ENCODE results near the gene FAM234B. TPM values are rescaled to one million over a fixed set of nuclear protein-coding genes. Genes with fewer than 3 reads are reported as not detected.
A peak's percentile ranks its signal among the peaks of the same experiment; 100 is the strongest.

FAM234B gene
- total and polyA plus RNA-seq, 11 donors: 1.2 to 3.5 (median 2.5) TPM

DNA sequence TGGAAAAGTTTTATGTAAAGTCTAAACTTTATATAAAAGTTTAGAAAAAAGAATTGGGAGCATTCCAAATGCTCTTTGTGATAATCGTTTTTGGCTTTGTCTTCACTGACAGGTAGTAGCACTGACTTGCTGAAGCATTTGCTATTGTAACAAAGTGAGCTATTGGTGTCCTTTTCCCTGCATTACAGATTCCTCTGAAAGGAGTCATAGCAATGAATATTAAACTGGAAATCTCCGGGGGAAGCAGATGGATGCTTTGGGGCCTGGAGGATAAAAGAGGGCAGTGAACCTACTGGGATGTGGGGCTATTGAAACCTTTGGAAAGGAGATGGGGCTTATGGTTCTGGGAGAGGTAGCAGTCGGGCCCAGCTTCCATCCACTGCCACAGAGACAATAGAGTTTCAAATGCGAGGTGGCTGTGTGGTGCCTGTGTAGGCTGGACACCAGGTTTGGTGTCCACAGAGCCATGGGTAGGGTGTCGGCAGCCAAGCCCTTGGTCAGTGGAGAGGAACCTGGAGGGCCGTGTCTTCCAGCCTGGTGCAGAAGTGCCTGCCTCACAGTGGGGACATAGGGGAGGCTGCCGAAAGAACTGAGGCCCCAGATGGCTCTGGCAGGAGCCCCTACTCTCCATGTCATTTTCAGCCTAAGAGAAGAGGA lies 49.1 kb downstream of the FAM234B start:
- no peak for DNase-seq

DNA sequence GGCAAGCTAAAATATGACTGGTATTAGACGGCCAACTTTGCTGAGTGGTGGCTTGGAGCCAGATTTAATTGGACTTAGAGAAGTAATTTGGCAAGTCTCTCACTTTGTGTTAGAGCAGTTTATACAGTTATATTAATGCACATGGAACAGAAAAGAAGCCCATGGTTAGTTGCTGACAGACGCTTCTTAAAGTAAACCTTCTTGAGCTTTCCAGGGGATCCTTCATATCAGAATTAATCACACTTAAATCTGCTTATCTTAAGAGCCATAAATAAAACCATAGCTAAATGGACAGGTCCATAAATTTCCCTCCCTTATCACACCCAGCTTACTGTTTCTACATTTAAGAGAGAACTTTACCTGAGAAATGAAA lies 49.7 kb downstream of the FAM234B start:
- no peak for ATAC-seq
- no peaks in the 10 kb centered on the region for H3K36me3 ChIP-seq
- no peak overlapping the region for H3K4me3 ChIP-seq
- no peaks in the 10 kb centered on the region for H3K27me3 ChIP-seq
- H3K27ac ChIP-seq: peak overlapping the region in 1 of 12 donors; percentile 23
- intact Hi-C loops (cut with DNase I): loop anchor here in 3 of 10 donors (2.0 to 10.0 kb wide), 3 partner anchors 49 to 179 kb away; partner anchors contain the start of genes FAM234B (in 1 of the 3) and HEBP1 (in 1 of the 3)
- DNase-seq: no peak
- peaks cover 0 to 40% (median 12%) of the 10 kb centered on the region in 12 donors for H3K4me1 ChIP-seq
- 50 to 61% (median 52%) methylated on average over 2 of the region's 2 CpGs for WGBS, 4 donors
- no peaks in the 10 kb centered on the region for H3K9me3 ChIP-seq
- TF ChIP-seq, protein P1, sequence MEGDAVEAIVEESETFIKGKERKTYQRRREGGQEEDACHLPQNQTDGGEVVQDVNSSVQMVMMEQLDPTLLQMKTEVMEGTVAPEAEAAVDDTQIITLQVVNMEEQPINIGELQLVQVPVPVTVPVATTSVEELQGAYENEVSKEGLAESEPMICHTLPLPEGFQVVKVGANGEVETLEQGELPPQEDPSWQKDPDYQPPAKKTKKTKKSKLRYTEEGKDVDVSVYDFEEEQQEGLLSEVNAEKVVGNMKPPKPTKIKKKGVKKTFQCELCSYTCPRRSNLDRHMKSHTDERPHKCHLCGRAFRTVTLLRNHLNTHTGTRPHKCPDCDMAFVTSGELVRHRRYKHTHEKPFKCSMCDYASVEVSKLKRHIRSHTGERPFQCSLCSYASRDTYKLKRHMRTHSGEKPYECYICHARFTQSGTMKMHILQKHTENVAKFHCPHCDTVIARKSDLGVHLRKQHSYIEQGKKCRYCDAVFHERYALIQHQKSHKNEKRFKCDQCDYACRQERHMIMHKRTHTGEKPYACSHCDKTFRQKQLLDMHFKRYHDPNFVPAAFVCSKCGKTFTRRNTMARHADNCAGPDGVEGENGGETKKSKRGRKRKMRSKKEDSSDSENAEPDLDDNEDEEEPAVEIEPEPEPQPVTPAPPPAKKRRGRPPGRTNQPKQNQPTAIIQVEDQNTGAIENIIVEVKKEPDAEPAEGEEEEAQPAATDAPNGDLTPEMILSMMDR (IDR thresholded peaks at IDR 0.05): no peak
- TF ChIP-seq POLR2A (IDR thresholded peaks at IDR 0.05): no peak

More for the DNA sequence above, 49.1 kb downstream of the FAM234B start:
- 69 to 80% (median 77%) methylated on average over 7 of the region's 7 CpGs for WGBS, 4 donors
- Histone ChIP-seq H3K36me3 (no peaks in the 10 kb centered on the region), H3K4me1 (peaks cover 0 to 35% (median 7%) of the 10 kb centered on the region in 12 donors), H3K27me3 (no peaks in the 10 kb centered on the region), H3K9me3 (no peaks in the 10 kb centered on the region), H3K4me3 (no peak overlapping the region), H3K27ac (no peak overlapping the region)
- intact Hi-C loops (cut with DNase I): loop anchor here in 3 of 10 donors (5.0 to 10.0 kb wide), 2 partner anchors 91 to 179 kb away; partner anchors contain the start of gene HEBP1 (in 1 of the 3)
- no peak for ATAC-seq
- TF ChIP-seq, protein P1 (IDR thresholded peaks at IDR 0.05): no peak
- TF ChIP-seq POLR2A (IDR thresholded peaks at IDR 0.05): no peak

DNA sequence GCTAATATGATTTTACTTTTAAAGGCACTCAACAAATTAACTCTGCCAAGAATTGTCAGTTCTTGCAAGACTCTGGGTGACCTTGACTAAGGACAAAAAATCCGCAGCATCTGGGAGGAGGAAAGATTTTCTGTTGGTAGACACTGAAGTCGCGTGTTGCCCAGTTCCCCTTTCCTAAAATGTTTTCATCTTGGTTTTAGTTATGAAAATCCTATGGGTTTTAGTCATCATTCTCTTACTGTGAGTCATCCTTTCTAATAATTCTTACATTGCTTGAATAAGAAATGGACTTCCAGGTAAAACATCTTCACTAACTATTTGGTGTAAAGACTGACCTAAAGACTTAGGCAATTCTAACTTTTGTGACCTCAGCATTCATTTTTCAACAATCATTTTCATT lies 50.2 kb downstream of the FAM234B start:
- peak overlapping the region in 1 of 12 donors; percentile 37 for H3K27ac ChIP-seq

More for the DNA sequence above, 50.2 kb downstream of the FAM234B start:
- WGBS, 4 donors: 79 to 89% (median 85%) methylated on average over 3 of the region's 3 CpGs
- Histone ChIP-seq H3K36me3 (no peaks in the 10 kb centered on the region), H3K4me1 (peaks cover 0 to 46% (median 14%) of the 10 kb centered on the region in 12 donors), H3K4me3 (no peak overlapping the region), H3K9me3 (no peaks in the 10 kb centered on the region), H3K27me3 (no peaks in the 10 kb centered on the region)
- ATAC-seq (no peak), DNase-seq (no peak)
- intact Hi-C loops (cut with DNase I): loop anchor here in 3 of 10 donors (2.0 to 10.0 kb wide), 3 partner anchors 50 to 180 kb away; partner anchors contain the start of genes FAM234B (in 1 of the 3) and HEBP1 (in 1 of the 3)
- TF ChIP-seq, protein P1 (IDR thresholded peaks at IDR 0.05): no peak
- TF ChIP-seq POLR2A (IDR thresholded peaks at IDR 0.05): no peak
